Memory B cell (primary cell): ENCODE results near the gene PHYKPL.
"Not testable (repeated sequence)": the region's sequence is repeated elsewhere in the genome, so short reads cannot be mapped to it uniquely, and the experiment has no call there.

Experiments used
- ATAC-seq: fragments of 150-1000 bp; cut with Tn5 transposase; 2 replicates; pipeline ENCODE4 v1.10.0; 2021; ENCODE audit warnings: low read depth, mild to moderate bottlenecking, moderate library complexity
- DNase-seq, 2 donors: peaks; one replicate each; pipeline ENCODE4 v3.0.0; 2022; ENCODE audit warnings: low spot score in 2 of 2
- H3K27ac Mint-ChIP-seq: one replicate; pipeline ENCODE4 v1.8.0; 2022; ENCODE audit warnings: mild to moderate bottlenecking, moderate library complexity, mixed read lengths
- H3K27me3 Mint-ChIP-seq: one replicate; pipeline ENCODE4 v1.8.0; 2022; ENCODE audit warnings: mixed read lengths
- H3K36me3 Mint-ChIP-seq: one replicate; pipeline ENCODE4 v1.8.0; 2022; ENCODE audit warnings: mild to moderate bottlenecking, mixed read lengths
- H3K4me1 Mint-ChIP-seq: one replicate; pipeline ENCODE4 v1.8.0; 2022; ENCODE audit warnings: mixed read lengths
- H3K4me3 Mint-ChIP-seq: one replicate; pipeline ENCODE4 v1.8.0; 2022; ENCODE audit warnings: mild to moderate bottlenecking, moderate library complexity, mixed read lengths
- H3K9me3 Mint-ChIP-seq: one replicate; pipeline ENCODE4 v1.8.0; 2022; ENCODE audit warnings: mixed read lengths

Gene PHYKPL

GRCh38 chr5:178198706-178199105 is 33.9 kb downstream of the PHYKPL start:
- Mint-ChIP-seq H3K9me3 (no peaks in the 10 kb centered on the region), H3K4me3 (no peak overlapping the region), H3K4me1 (no peaks in the 10 kb centered on the region), H3K36me3 (no peaks in the 10 kb centered on the region), H3K27ac (no peak overlapping the region), H3K27me3 (peaks cover 5% of the 10 kb centered on the region)
- ATAC-seq (no peak), DNase-seq (no peak)

- H3K27ac Mint-ChIP-seq, H3K4me1 Mint-ChIP-seq, ATAC-seq, H3K4me3 Mint-ChIP-seq, H3K27me3 Mint-ChIP-seq, H3K9me3 Mint-ChIP-seq, DNase-seq, H3K36me3 Mint-ChIP-seq: not testable (repeated sequence)
Observed at GRCh38 chr5:178198151-178198550, 34.5 kb downstream of the PHYKPL start.

- Mint-ChIP-seq H3K4me3 (no peak overlapping the region), H3K36me3 (peaks cover 3% of the 10 kb centered on the region), H3K4me1 (peaks cover 5% of the 10 kb centered on the region), H3K27me3 (peaks cover 16% of the 10 kb centered on the region), H3K9me3 (peaks cover 2% of the 10 kb centered on the region), H3K27ac (no peak overlapping the region)
- DNase-seq (no peak), ATAC-seq (no peak)
Observed at GRCh38 chr5:178196986-178197385, 35.6 kb downstream of the PHYKPL start.

- Mint-ChIP-seq H3K36me3 (peaks cover 3% of the 10 kb centered on the region), H3K9me3 (peaks cover 2% of the 10 kb centered on the region), H3K27ac (no peak overlapping the region), H3K27me3 (peaks cover 18% of the 10 kb centered on the region), H3K4me3 (no peak overlapping the region), H3K4me1 (peaks cover 5% of the 10 kb centered on the region)
- DNase-seq = no peak
- no peak for ATAC-seq
Observed at GRCh38 chr5:178196281-178196812, 36.3 kb downstream of the PHYKPL start.

GRCh38 chr5:178194026-178194425 is 38.6 kb downstream of the PHYKPL start:
- ATAC-seq = no peak
- Mint-ChIP-seq H3K4me1 (peaks cover 5% of the 10 kb centered on the region), H3K27me3 (peaks cover 21% of the 10 kb centered on the region), H3K4me3 (no peak overlapping the region), H3K36me3 (peaks cover 3% of the 10 kb centered on the region), H3K27ac (no peak overlapping the region), H3K9me3 (peaks cover 2% of the 10 kb centered on the region)
- DNase-seq = no peak

- DNase-seq (no peak), ATAC-seq (no peak)
- peaks cover 5% of the 10 kb centered on the region for H3K4me1 Mint-ChIP-seq
- H3K27ac Mint-ChIP-seq = no peak overlapping the region
- peaks cover 3% of the 10 kb centered on the region for H3K36me3 Mint-ChIP-seq
- H3K27me3 Mint-ChIP-seq = peaks cover 26% of the 10 kb centered on the region
- no peak overlapping the region for H3K4me3 Mint-ChIP-seq
- H3K9me3 Mint-ChIP-seq = peaks cover 2% of the 10 kb centered on the region
Observed at GRCh38 chr5:178193251-178193809, 39.3 kb downstream of the PHYKPL start.

GRCh38 chr5:178192787-178193186 is 39.8 kb downstream of the PHYKPL start:
- no peak overlapping the region for H3K27ac Mint-ChIP-seq
- peaks cover 2% of the 10 kb centered on the region for H3K9me3 Mint-ChIP-seq
- no peak overlapping the region for H3K4me3 Mint-ChIP-seq
- peaks cover 26% of the 10 kb centered on the region for H3K27me3 Mint-ChIP-seq
- peaks cover 3% of the 10 kb centered on the region for H3K36me3 Mint-ChIP-seq
- H3K4me1 Mint-ChIP-seq = peaks cover 5% of the 10 kb centered on the region
- DNase-seq = no peak
- no peak for ATAC-seq

GRCh38 chr5:178192244-178192643 is 40.4 kb downstream of the PHYKPL start:
- no peak overlapping the region for H3K27ac Mint-ChIP-seq
- H3K36me3 Mint-ChIP-seq = peaks cover 3% of the 10 kb centered on the region
- peaks cover 26% of the 10 kb centered on the region for H3K27me3 Mint-ChIP-seq
- H3K9me3 Mint-ChIP-seq = peaks cover 2% of the 10 kb centered on the region
- no peak for ATAC-seq
- H3K4me3 Mint-ChIP-seq = no peak overlapping the region
- no peak for DNase-seq
- peaks cover 5% of the 10 kb centered on the region for H3K4me1 Mint-ChIP-seq

- no peak overlapping the region for H3K4me3 Mint-ChIP-seq
- ATAC-seq (no peak), DNase-seq (no peak)
- no peak overlapping the region for H3K27ac Mint-ChIP-seq
- H3K36me3 Mint-ChIP-seq = peaks cover 3% of the 10 kb centered on the region
- H3K4me1 Mint-ChIP-seq = peaks cover 5% of the 10 kb centered on the region
- peaks cover 2% of the 10 kb centered on the region for H3K9me3 Mint-ChIP-seq
- peaks cover 26% of the 10 kb centered on the region for H3K27me3 Mint-ChIP-seq
Observed at GRCh38 chr5:178191661-178192060, 40.9 kb downstream of the PHYKPL start.

- Mint-ChIP-seq H3K9me3 (peaks cover 2% of the 10 kb centered on the region), H3K4me3 (no peak overlapping the region), H3K36me3 (peaks cover 3% of the 10 kb centered on the region), H3K27me3 (peaks cover 22% of the 10 kb centered on the region), H3K27ac (no peak overlapping the region), H3K4me1 (peaks cover 5% of the 10 kb centered on the region)
- DNase-seq = no peak
- ATAC-seq = no peak
Observed at GRCh38 chr5:178189433-178189832, 43.2 kb downstream of the PHYKPL start.

- H3K27me3 Mint-ChIP-seq = peaks cover 10% of the 10 kb centered on the region
- H3K4me3 Mint-ChIP-seq = no peak within 1 kb of the TSS
- H3K4me1 Mint-ChIP-seq = peaks cover 2% of the 10 kb centered on the region
- H3K36me3 Mint-ChIP-seq = no peaks in the 10 kb centered on the region
- H3K9me3 Mint-ChIP-seq = no peaks in the 10 kb centered on the region
- no peak for DNase-seq
- no peak within 1 kb of the TSS for H3K27ac Mint-ChIP-seq
- ATAC-seq = no peak
Observed at GRCh38 chr5:178187014-178187413, 45.6 kb downstream of the PHYKPL start, which contains the start of gene GMCL2. Gene GMCL2, minus strand, starts transcription at chr5:178187371. Its CDS starts 72 bp downstream, at chr5:178187299.

- no peaks in the 10 kb centered on the region for H3K36me3 Mint-ChIP-seq
- H3K4me3 Mint-ChIP-seq = no peak overlapping the region
- H3K27me3 Mint-ChIP-seq = peaks cover 9% of the 10 kb centered on the region
- no peaks in the 10 kb centered on the region for H3K9me3 Mint-ChIP-seq
- H3K4me1 Mint-ChIP-seq = peaks cover 2% of the 10 kb centered on the region
- no peak overlapping the region for H3K27ac Mint-ChIP-seq
- no peak for ATAC-seq
- no peak for DNase-seq
Observed at GRCh38 chr5:178186427-178186826, 46.2 kb downstream of the PHYKPL start.

GRCh38 chr5:178182158-178182876 is 50.3 kb downstream of the PHYKPL start:
- DNase-seq (no peak), ATAC-seq (no peak)
- Mint-ChIP-seq H3K27ac (no peak overlapping the region), H3K27me3 (peaks cover 7% of the 10 kb centered on the region), H3K4me3 (no peak overlapping the region), H3K4me1 (peaks cover 2% of the 10 kb centered on the region), H3K36me3 (peaks cover 1% of the 10 kb centered on the region), H3K9me3 (peaks cover 1% of the 10 kb centered on the region)

GRCh38 chr5:178180141-178180863 is 52.3 kb downstream of the PHYKPL start:
- Mint-ChIP-seq H3K27ac (no peak overlapping the region), H3K27me3 (peaks cover 10% of the 10 kb centered on the region), H3K9me3 (peaks cover 1% of the 10 kb centered on the region), H3K36me3 (peaks cover 1% of the 10 kb centered on the region), H3K4me1 (peaks cover 2% of the 10 kb centered on the region), H3K4me3 (no peak overlapping the region)
- ATAC-seq (no peak), DNase-seq (no peak)
